ENCODE measurements around the gene PRDM1. TPM values are rescaled to one million over a fixed set of nuclear protein-coding genes. Genes with fewer than 3 reads are reported as not detected.

The PRDM1 gene
- total RNA-seq, 1 donor from 2014 or later = 16.4 TPM

GRCh38 chr6:106141441-106142237 is 55.5 kb downstream of the PRDM1 start:
- peak overlapping the region; percentile 88 for H3K27ac Mint-ChIP-seq
- ChIA-PET POLR2A (interaction anchor here (0.9 to 2.2 kb wide), 8 partner anchors 11 to 56 kb away, joined by 3 to 19 read pairs (median 4); partner anchors contain the start of gene PRDM1), CTCF (interaction anchor here (0.6 to 3.3 kb wide), 4 partner anchors 22 to 82 kb away, joined by 3 to 13 read pairs (median 3); partner anchors contain the start of gene PRDM1)
- intact Hi-C loops (cut with micrococcal nuclease) = loop anchor here (1.0 to 2.0 kb wide), 2 partner anchors 15 to 23 kb away; no protein-coding TSS in a partner anchor
- peaks cover 43% of the 10 kb centered on the region for H3K4me1 Mint-ChIP-seq
- no peaks in the 10 kb centered on the region for H3K9me3 Mint-ChIP-seq
- no peaks in the 10 kb centered on the region for H3K27me3 Mint-ChIP-seq
- DNase-seq (no peak), ATAC-seq (ENCODE audit: low read depth) (peak; percentile 72)
- H3K4me3 Mint-ChIP-seq = peak overlapping the region; percentile 69
- no peaks in the 10 kb centered on the region for H3K36me3 Mint-ChIP-seq (ENCODE audit: low read depth)
- TF ChIP-seq CTCF (IDR thresholded peaks at IDR 0.05) = no peak

- peaks cover 43% of the 10 kb centered on the region for H3K4me1 Mint-ChIP-seq
- intact Hi-C loops (cut with micrococcal nuclease) = no loop called here
- TF ChIP-seq CTCF (IDR thresholded peaks at IDR 0.05) = no peak
- DNase-seq (no peak), ATAC-seq (ENCODE audit: low read depth) (no peak)
- no peak overlapping the region for H3K27ac Mint-ChIP-seq
- no peaks in the 10 kb centered on the region for H3K27me3 Mint-ChIP-seq
- ChIA-PET CTCF (interaction anchor here (3.3 kb wide), 1 partner anchor 80 kb away, joined by 13 read pairs; no protein-coding TSS in a partner anchor), POLR2A (interaction anchor here (0.5 to 2.2 kb wide), 4 partner anchors 21 to 185 kb away, joined by 4 to 19 read pairs (median 5); no protein-coding TSS in a partner anchor)
- no peaks in the 10 kb centered on the region for H3K9me3 Mint-ChIP-seq
- no peak overlapping the region for H3K4me3 Mint-ChIP-seq
- H3K36me3 Mint-ChIP-seq (ENCODE audit: low read depth) = no peaks in the 10 kb centered on the region
Observed at GRCh38 chr6:106142876-106143431, 56.8 kb downstream of the PRDM1 start.

DNA sequence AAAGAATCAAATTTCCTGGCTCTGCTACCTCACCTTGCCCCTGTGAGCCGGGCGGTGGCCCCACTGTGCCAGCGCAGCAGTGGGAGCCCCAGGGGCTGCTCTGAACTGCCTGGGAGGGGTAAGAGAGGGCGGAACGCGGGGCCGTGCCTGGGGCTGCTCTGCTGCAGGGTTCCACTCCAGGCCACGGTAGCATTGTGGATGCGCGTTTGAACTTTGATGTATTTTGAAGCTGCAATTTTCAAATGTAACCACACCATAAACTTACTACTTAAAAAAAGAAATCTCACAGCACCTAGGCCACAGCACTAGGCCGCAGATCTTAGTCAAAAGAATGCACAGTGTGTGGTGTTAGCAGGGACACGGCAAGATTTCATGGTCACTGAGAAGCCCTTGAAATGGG is 57.5 kb downstream of the PRDM1 start:
- Mint-ChIP-seq H3K27me3 (no peaks in the 10 kb centered on the region), H3K4me1 (peaks cover 37% of the 10 kb centered on the region), H3K9me3 (no peaks in the 10 kb centered on the region), H3K4me3 (no peak overlapping the region), H3K36me3 (ENCODE audit: low read depth) (no peaks in the 10 kb centered on the region), H3K27ac (no peak overlapping the region)
- no peak for TF ChIP-seq CTCF (IDR thresholded peaks at IDR 0.05)
- DNase-seq (no peak), ATAC-seq (ENCODE audit: low read depth) (no peak)
- ChIA-PET CTCF (no interaction called here), POLR2A (no interaction called here)
- intact Hi-C loops (cut with micrococcal nuclease) = no loop called here

DNA sequence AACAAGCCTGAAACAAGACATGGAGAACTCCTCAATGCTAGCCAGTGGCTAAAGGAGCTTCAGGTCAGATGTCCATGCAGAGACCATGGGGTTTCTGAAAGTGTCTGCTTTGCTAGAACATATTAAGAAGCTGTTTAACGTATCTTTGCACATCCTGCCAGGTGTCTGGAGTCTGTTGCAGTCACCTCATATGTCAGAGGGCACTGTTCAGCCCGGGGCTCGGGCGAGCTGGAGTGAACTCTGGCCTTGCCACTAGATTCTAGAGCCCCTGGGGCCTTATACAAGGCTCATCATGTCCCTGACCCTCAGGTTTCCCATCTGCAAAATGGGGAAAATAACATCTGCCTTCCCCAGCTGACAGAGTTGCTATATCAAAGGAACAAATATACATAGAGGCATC is 59.0 kb downstream of the PRDM1 start:
- H3K27me3 Mint-ChIP-seq = no peaks in the 10 kb centered on the region
- intact Hi-C loops (cut with micrococcal nuclease) = no loop called here
- ChIA-PET POLR2A (interaction anchor here (0.6 kb wide), 1 partner anchor 20 kb away, joined by 7 read pairs; no protein-coding TSS in a partner anchor), CTCF (no interaction called here)
- H3K27ac Mint-ChIP-seq = no peak overlapping the region
- no peak for TF ChIP-seq CTCF (IDR thresholded peaks at IDR 0.05)
- ATAC-seq (ENCODE audit: low read depth) = no peak
- no peaks in the 10 kb centered on the region for H3K9me3 Mint-ChIP-seq
- no peaks in the 10 kb centered on the region for H3K36me3 Mint-ChIP-seq (ENCODE audit: low read depth)
- H3K4me1 Mint-ChIP-seq = peaks cover 37% of the 10 kb centered on the region
- no peak for DNase-seq
- H3K4me3 Mint-ChIP-seq = no peak overlapping the region

GRCh38 chr6:106145741-106146227 is 59.6 kb downstream of the PRDM1 start:
- H3K9me3 Mint-ChIP-seq = no peaks in the 10 kb centered on the region
- intact Hi-C loops (cut with micrococcal nuclease) = no loop called here
- TF ChIP-seq CTCF (IDR thresholded peaks at IDR 0.05) = no peak
- no peaks in the 10 kb centered on the region for H3K36me3 Mint-ChIP-seq (ENCODE audit: low read depth)
- H3K27me3 Mint-ChIP-seq = no peaks in the 10 kb centered on the region
- no peak for ATAC-seq (ENCODE audit: low read depth)
- peaks cover 34% of the 10 kb centered on the region for H3K4me1 Mint-ChIP-seq
- no peak overlapping the region for H3K4me3 Mint-ChIP-seq
- ChIA-PET POLR2A (interaction anchor here (1.2 to 2.7 kb wide), 2 partner anchors 18 to 47 kb away, joined by 6 to 11 read pairs; no protein-coding TSS in a partner anchor), CTCF (no interaction called here)
- no peak for DNase-seq
- no peak overlapping the region for H3K27ac Mint-ChIP-seq

All from activated B cell treated with CpG ODN at 0.5 μM for 24 hours (primary cell).